Lung microvascular endothelial cell (primary cell): ENCODE results near the gene ZNF569. TPM values are rescaled to one million over a fixed set of nuclear protein-coding genes. Genes with fewer than 3 reads are reported as not detected.
"Not testable (repeated sequence)": the region's sequence is repeated elsewhere in the genome, so short reads cannot be mapped to it uniquely, and the experiment has no call there.

Experiments used
- DNase-seq, 2 donors: peaks; one replicate each; pipeline versions ENCODE4 v3.0.0 to v3.0.0-alpha.2; 2010; ENCODE audit warnings: low read depth in 2 of 2
- total RNA-seq: library from RNA; depleted of rRNA; stranded (reverse); fragments of >200 nt; gene quantifications from 2 replicates; pipeline ENCODE4 v1.2.1, GENCODE V29; 2014

The ZNF569 gene
- total RNA-seq, 1 donor from 2014 or later: 5.2 TPM

DNA sequence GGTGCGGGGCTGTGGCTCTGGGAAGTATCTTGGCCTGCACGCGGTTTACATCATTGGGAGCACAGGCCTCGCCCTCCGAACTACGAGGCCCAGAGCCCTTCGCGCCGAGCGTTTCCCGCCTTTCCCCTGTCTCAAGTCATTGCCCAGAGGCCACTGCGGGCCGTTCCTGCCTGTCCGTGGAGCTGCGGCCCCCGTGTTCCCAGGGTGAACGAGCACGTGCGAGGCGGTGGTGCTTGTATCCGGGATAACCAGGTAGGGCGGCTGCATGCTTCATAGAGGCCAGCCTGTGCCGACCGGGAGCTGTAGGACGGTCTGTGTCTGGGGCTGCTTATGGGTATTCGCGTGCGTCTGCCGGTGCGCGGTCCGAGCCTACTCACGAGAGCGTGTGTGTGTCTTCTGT is 63.8 kb downstream of the ZNF569 start:
- no peak for DNase-seq

DNA sequence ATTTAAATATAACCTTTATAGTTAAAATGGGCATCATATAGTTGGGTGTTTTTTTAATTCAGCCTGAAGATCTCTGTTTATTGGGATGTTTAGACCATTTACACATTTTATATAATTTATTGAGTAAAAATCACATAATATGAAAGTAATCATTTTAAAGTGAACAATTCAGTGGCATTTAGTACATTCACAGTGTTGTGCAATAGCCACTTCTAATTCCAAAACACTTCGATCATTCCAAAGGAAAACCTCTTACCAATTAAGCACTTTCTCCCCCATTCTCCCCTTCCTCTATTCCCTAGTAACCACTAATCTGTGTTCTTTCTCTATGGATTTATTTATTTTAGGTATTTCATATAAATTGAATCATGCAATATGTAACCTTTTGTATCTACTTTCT is 66.2 kb downstream of the ZNF569 start:
- no peak for DNase-seq

DNA sequence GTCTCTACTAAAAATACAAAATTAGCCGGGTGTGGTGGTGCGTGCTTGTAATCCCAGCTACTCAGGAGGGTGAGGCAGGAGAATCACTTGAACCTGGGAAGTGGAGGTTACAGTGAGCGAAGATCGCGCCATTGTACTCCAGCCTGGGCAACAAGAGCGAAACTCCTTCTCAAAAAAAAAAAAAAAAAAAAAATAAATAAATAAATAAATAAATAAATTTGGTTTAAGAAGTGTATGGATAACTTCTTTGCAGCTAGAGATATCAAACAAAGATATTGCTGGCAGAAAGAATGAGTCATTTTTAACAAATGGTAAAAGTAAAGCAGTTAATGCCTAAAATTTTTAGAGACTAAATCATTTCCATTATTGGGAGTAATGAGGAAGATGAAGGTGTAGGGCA is 75.8 kb downstream of the ZNF569 start:
- not testable (repeated sequence) for DNase-seq

DNA sequence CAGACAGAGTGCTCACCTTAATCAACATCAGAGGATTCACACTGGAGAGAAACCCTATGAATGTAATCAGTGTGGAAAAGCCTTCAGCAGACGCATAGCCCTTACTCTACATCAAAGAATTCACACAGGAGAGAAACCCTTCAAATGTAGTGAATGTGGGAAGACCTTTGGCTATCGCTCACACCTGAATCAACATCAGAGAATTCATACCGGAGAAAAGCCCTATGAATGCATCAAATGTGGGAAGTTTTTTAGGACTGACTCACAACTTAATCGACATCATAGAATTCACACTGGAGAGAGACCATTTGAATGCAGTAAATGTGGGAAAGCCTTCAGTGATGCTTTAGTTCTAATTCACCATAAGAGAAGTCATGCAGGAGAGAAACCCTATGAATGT is 78.0 kb downstream of the ZNF569 start:
- no peak for DNase-seq

DNA sequence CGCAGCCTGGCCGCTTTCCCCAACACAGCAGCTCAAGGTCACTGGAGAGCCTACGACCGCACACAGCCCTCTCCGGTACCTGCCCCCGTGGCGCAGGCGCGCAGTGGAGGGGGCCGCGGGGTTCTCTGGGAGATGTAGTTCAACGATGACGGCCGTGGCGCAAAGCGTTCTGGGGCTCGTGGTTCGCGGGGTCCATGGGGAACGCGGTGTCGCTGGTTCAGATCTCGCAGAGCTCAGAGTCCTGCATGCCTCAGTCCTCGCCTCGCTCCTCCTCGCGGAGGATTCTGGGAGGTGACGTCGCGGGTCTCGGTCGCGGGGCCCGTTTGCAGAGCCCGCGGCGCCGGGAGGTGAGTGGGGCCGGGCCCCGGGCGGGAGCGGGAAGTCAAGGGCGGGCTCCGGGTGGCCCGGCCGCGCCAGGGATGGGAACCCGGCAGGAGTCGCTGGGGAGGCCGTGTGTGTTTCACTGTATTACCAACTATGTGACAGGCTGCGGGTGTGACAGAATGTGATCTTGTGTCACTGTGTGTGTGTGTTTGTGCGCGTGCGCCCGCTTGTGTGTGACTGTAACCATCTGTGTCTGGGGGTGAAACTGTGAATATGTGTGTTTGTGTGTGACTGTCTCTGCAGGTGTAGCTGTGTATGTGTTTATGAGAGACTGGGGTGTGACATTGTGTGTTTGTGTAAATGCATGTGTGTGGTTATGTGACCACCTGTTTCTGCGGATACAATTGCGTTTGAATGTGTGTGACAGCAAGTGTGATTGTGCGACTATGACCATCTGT is 96.2 kb downstream of the ZNF569 start, which contains the start of gene ZNF527:
TSS of gene ZNF527 (plus strand) at position 220 of the 782 bp plus-strand sequence. CDS start 3,100 bp downstream, outside the sequence.
- peak; percentile 98 to 99 for DNase-seq

DNA sequence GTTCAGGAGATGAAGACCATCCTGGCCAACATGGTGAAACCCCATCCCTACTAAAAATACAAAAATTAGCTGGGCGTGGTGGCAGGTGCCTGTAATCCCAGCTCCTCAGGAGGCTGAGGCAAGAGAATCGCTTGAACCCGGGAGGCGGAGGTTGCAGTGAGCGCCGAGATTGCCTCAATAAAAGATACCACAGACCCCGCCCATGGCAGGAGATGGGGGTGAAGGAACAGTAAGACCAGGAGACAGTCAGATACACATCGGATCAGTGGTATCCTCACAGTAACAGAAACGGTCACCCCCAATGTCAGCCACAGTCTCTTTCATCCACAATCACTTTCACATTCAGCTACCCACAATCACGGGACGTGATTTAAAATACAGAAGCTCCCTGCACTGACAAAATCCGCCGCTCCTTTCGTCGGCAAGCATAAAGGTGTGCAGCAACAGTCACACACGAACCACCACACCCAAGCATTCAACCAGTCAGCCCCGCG is 96.8 kb downstream of the ZNF569 start:
- DNase-seq: not testable (repeated sequence)

DNA sequence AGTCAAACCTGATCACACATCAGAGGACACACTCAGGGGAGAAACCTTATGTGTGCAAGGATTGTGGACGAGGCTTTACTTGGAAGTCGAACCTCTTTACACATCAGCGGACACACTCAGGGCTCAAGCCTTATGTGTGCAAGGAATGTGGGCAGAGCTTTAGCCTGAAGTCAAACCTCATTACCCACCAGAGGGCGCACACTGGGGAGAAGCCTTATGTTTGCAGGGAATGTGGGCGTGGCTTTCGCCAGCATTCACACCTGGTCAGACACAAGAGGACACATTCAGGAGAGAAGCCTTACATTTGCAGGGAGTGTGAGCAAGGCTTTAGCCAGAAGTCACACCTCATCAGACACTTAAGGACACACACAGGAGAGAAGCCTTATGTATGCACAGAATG is 104.5 kb downstream of the ZNF569 start:
- peak; percentile 7 to 48 for DNase-seq

DNA sequence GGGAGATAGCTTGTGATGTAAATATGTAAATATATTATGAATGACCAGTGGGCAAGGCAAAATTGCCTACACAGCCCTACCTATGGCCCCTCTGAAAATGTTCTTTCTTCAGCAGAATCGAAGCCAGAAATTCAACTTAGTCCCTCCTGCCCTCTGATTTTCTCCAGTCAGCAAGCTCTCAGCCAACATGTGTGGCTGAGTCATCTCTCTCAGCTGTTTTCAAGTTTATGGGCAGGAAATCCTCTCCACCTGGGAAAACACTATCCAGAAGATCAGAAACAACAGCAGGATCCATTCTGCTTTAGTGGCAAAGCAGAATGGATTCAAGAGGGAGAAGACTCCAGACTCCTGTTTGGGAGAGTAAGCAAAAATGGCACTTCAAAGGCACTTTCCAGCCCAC is 105.2 kb downstream of the ZNF569 start:
- DNase-seq: peak; percentile 90 to 93

Other genes with a start within 250 kb of the ZNF569 start
- 3.3 and 6.0 TPM in 2 replicates for gene ZNF383, start 249.2 kb downstream of the ZNF569 start, total RNA-seq
- gene ZNF527, start 96.3 kb downstream of the ZNF569 start, total RNA-seq: 3.3 and 3.6 TPM in 2 replicates
- gene ZNF570, start 1.9 kb upstream of the ZNF569 start, total RNA-seq: 4.4 and 7.9 TPM in 2 replicates
- gene ZNF793, start 39.5 kb upstream of the ZNF569 start, total RNA-seq: 0.65 and 1.2 TPM in 2 replicates
- gene ZNF571, start 127.3 kb upstream of the ZNF569 start, total RNA-seq: 1.1 and 2.6 TPM in 2 replicates
- 0.22 and 0.60 TPM in 2 replicates for gene ZNF540, start 127.4 kb upstream of the ZNF569 start, total RNA-seq
- gene ZFP30, start 188.0 kb upstream of the ZNF569 start, total RNA-seq: 9.6 and 13.9 TPM in 2 replicates